Endothelial cell (in vitro differentiated cells): ENCODE data around the gene METRN. TPM values are rescaled to one million over a fixed set of nuclear protein-coding genes. Genes with fewer than 3 reads are reported as not detected.

Experiments
- DNase-seq: peaks from one replicate; pipeline ENCODE4 v3.0.0; 2021; ENCODE audit warnings: low spot score
- H3K27ac Mint-ChIP-seq: one replicate; pipeline ENCODE4 v1.8.0; 2021; ENCODE audit warnings: mixed read lengths, inconsistent platforms; ENCODE audit not compliant: unreplicated experiment
- H3K27me3 Mint-ChIP-seq: one replicate; pipeline ENCODE4 v1.8.0; 2021; ENCODE audit warnings: mild to moderate bottlenecking, moderate library complexity, mixed read lengths, inconsistent platforms; ENCODE audit not compliant: unreplicated experiment
- H3K36me3 Mint-ChIP-seq: one replicate; pipeline ENCODE4 v1.8.0; 2021; ENCODE audit warnings: mild to moderate bottlenecking, low read depth, mixed read lengths, inconsistent platforms; ENCODE audit not compliant: unreplicated experiment
- H3K4me1 Mint-ChIP-seq: one replicate; pipeline ENCODE4 v1.8.0; 2021; ENCODE audit warnings: mild to moderate bottlenecking, mixed read lengths, inconsistent platforms; ENCODE audit not compliant: unreplicated experiment
- H3K4me3 Mint-ChIP-seq: one replicate; pipeline ENCODE4 v1.8.0; 2021; ENCODE audit warnings: mild to moderate bottlenecking, mixed read lengths, inconsistent platforms; ENCODE audit not compliant: unreplicated experiment
- H3K9me3 Mint-ChIP-seq: one replicate; pipeline ENCODE4 v1.8.0; 2021; ENCODE audit warnings: mixed read lengths, inconsistent platforms; ENCODE audit not compliant: unreplicated experiment
- CTCF ChIP-seq: fragments of 200-600 bp; sonication (generic); IDR thresholded peaks from one replicate; pipeline ENCODE4 v1.5.0; 2021; ENCODE audit warnings: antibody characterized with exemption; ENCODE audit not compliant: unreplicated experiment
- total RNA-seq: library from RNA; stranded (reverse); fragmentation: NEBNext Ultra II Directional; extraction: Animal tissue kit (Norgen Biotek cat#: 25700); gene quantifications from one replicate; pipeline ENCODE4 v1.2.1, GENCODE V29; 2021; ENCODE audit not compliant: unreplicated experiment

Gene METRN
- total RNA-seq, 1 donor from 2014 or later = 11.2 TPM

GRCh38 chr16:683396-684070 lies 31.4 kb upstream of the METRN start:
- TF ChIP-seq CTCF = no peak
- Mint-ChIP-seq H3K9me3 (no peaks in the 10 kb centered on the region), H3K4me1 (peaks cover 6% of the 10 kb centered on the region), H3K4me3 (peak overlapping the region; percentile 47), H3K27me3 (peaks cover 14% of the 10 kb centered on the region), H3K27ac (no peak overlapping the region), H3K36me3 (peaks cover 5% of the 10 kb centered on the region)
- DNase-seq = no peak

- TF ChIP-seq CTCF = no peak
- Mint-ChIP-seq H3K27me3 (peaks cover 15% of the 10 kb centered on the region), H3K27ac (no peak within 1 kb of the TSS), H3K9me3 (no peaks in the 10 kb centered on the region), H3K4me1 (peaks cover 6% of the 10 kb centered on the region), H3K4me3 (peak within 1 kb of the TSS; percentile 47), H3K36me3 (peaks cover 5% of the 10 kb centered on the region)
- DNase-seq = peak; percentile 82
Measured at GRCh38 chr16:684071-684794, 30.7 kb upstream of the METRN start, which contains the start of gene JMJD8. TSS of gene JMJD8 (minus strand) at chr16:684334. CDS start at chr16:684319, 15 bp downstream.

GRCh38 chr16:684961-685696 lies 29.8 kb upstream of the METRN start:
- Mint-ChIP-seq H3K27ac (no peak overlapping the region), H3K27me3 (peaks cover 14% of the 10 kb centered on the region), H3K4me1 (peaks cover 9% of the 10 kb centered on the region), H3K36me3 (peaks cover 5% of the 10 kb centered on the region), H3K9me3 (no peaks in the 10 kb centered on the region), H3K4me3 (no peak overlapping the region)
- TF ChIP-seq CTCF = no peak
- no peak for DNase-seq

- DNase-seq = peak; percentile 62
- Mint-ChIP-seq H3K4me3 (no peak overlapping the region), H3K36me3 (peaks cover 5% of the 10 kb centered on the region), H3K4me1 (peaks cover 9% of the 10 kb centered on the region), H3K27ac (no peak overlapping the region), H3K9me3 (no peaks in the 10 kb centered on the region), H3K27me3 (peaks cover 14% of the 10 kb centered on the region)
- peak; percentile 45 for TF ChIP-seq CTCF
Measured at GRCh38 chr16:685967-686366, 29.0 kb upstream of the METRN start.
